GM19468 (cell line): ENCODE data around the gene KIF20B.
A peak's percentile ranks its signal among the peaks of the same experiment; 100 is the strongest.
"Not testable (repeated sequence)": the region's sequence is repeated elsewhere in the genome, so short reads cannot be mapped to it uniquely, and the experiment has no call there.

ENCODE experiments used
- ATAC-seq: cut with Tn5 transposase; IDR thresholded peaks from one replicate; pipeline ENCODE4 v1.9.1; 2021; ENCODE audit warnings: mild to moderate bottlenecking, moderate library complexity, moderate number of reproducible peaks; ENCODE audit not compliant: unreplicated experiment; ENCODE audit errors: extremely low read depth

The KIF20B gene

GRCh38 chr10:89685936-89686335 lies 15.5 kb upstream of the KIF20B start:
- no peak for ATAC-seq

- no peak for ATAC-seq
These were observed 11.4 kb upstream of the KIF20B start for GRCh38 chr10:89690027-89690426.

GRCh38 chr10:89692416-89692815 lies 9.0 kb upstream of the KIF20B start:
- ATAC-seq: no peak

DNA sequence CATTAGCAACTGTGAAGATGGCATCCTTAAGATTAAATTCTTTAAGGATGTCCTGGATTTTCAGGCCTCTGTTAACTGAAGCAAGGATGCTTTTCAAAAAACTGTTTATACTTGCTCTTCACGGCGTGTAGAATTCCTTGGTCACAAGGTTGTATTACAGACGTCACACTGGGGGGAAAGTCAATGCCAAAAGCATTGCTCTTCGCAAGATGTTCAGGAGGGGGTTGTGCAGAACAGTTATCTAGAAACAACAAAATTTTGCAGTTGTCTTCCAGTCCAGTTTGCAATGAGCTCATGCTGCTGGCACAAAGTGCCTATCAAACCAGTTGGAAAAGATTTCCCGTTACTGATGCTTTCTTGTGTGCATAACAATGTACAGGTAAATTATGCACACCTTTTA lies 8.2 kb upstream of the KIF20B start:
- ATAC-seq: no peak

- no peak for ATAC-seq
These were observed 6.1 kb upstream of the KIF20B start for GRCh38 chr10:89695307-89695706.

DNA sequence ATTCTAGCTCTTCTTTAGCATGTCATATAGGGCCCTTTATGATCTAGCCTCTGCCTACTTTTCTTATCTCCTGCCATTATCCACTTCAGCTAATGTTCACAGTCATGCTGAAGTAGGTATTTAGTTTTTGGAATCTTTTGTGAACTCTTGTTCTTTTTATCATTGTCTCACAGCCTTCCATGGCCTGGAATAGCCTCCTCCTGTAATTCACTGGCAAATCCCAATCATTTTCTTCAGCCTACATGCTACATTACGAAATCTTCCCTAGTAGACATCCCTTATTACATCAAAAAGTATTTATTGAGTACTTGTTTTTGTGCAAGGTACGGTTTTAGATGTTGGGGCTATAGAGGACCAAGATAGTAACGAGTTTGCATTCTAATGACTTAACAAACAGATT lies 3.4 kb upstream of the KIF20B start:
- no peak for ATAC-seq

GRCh38 chr10:89699581-89700064 lies 1.8 kb upstream of the KIF20B start:
- ATAC-seq: no peak

GRCh38 chr10:89700923-89701241 lies 508 bp upstream of the KIF20B start:
- ATAC-seq: no peak

GRCh38 chr10:89702121-89702480 lies 711 bp downstream of the KIF20B start:
- ATAC-seq: no peak

GRCh38 chr10:89705466-89705865 lies 4.1 kb downstream of the KIF20B start:
- no peak for ATAC-seq

- ATAC-seq: no peak
These were observed 4.6 kb downstream of the KIF20B start for GRCh38 chr10:89706011-89706410.

DNA sequence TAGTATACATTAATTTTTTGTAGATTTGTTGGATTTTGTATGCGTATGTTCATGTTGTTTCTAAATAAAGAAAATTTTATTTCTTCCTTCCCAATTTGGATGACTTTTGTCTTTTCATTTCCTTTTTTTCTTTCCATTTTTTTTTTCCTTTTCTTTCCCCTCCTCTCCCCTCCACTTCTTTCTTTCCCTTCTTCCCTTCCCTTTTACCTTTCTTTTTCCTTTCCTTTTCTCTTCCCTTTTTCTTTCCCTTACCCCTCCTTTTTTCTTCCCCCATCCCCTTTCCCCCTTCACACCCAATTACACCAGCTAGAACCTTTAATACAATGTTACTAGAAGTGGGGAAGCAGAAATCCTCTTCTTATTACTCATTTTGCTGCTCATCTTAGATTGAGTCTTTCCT lies 6.0 kb downstream of the KIF20B start:
- ATAC-seq: no peak

DNA sequence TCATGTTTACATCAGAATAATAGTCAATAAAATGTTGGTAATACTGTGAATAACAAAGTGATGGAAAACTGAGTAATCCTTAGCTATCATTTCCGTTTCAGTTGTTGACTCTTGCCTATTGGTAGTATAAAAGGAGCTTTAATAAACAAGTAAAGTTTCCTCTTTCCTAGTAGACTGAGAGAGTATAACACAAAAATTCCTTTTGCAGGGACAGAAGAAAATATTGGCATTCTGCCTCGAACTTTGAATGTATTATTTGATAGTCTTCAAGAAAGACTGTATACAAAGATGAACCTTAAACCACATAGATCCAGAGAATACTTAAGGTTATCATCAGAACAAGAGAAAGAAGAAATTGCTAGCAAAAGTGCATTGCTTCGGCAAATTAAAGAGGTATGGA lies 9.4 kb downstream of the KIF20B start:
- ATAC-seq: no peak

GRCh38 chr10:89734616-89735015 lies 33.2 kb downstream of the KIF20B start:
- no peak for ATAC-seq

- peak; percentile 60 for ATAC-seq
These were observed 37.3 kb downstream of the KIF20B start for GRCh38 chr10:89738551-89739209.

- ATAC-seq: no peak
These were observed 39.9 kb downstream of the KIF20B start for GRCh38 chr10:89741126-89741762.

DNA sequence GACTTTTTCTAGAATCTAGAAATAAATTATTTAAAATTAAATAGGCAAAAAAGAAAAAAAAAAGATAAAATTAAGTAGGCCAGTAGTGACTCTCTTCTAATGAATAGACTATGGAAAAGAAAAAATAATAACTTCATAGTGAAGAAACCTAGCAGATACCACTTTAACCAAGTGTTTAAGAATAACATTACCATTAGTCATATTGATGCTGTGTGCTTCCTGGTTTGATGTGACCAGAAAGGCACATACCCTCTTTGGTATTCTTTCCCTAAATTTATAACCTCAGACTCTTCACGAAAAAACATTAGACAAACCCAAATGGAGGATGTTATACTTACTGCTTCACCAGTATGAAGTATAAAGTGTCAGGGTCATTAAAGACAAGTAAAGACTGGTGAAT lies 42.6 kb downstream of the KIF20B start:
- no peak for ATAC-seq

DNA sequence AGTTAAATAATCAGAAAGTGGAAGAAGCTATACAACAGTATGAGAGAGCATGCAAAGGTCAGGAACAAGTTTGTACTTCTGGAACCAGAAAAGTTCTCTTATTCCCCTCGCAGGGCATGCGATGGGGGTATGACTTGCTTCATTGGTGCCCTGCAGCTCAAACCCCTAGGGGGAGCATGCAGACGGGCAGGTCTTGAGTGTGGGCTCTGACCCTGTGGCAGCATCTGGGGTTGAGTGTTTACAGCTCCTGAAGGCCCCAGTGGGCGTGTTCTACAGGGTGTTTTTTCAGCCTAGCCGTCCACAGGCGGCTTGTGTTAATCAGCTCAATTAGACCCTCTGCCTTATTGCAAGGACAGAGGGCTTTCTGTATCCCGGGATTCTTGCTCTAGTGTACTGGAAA lies 44.5 kb downstream of the KIF20B start:
- ATAC-seq: no peak

DNA sequence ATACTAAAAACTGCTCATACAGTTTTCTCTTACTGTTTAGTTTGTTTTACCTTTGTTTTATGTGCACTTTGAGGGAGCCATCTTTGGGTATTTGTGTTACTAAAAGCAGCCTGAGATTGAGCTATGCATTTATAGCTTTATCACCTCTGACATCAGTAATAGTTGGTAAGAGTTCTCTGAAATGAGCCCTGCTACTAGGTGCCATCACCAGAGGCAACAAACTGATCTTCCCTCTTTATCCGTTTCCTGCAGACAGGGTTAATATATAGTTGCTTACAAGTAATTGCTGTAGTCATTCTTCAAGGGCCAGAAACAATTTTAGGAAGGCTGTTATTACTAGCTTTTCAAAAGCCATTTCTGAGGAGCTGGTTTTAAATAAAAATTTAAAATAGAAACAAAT lies 49.1 kb downstream of the KIF20B start:
- no peak for ATAC-seq

GRCh38 chr10:89755374-89755773 lies 54.0 kb downstream of the KIF20B start:
- no peak for ATAC-seq

- ATAC-seq: no peak
These were observed 58.1 kb downstream of the KIF20B start for GRCh38 chr10:89759531-89759930.

- not testable (repeated sequence) for ATAC-seq
These were observed 62.3 kb downstream of the KIF20B start for GRCh38 chr10:89763671-89764070.
